ENCODE measurements around the gene GUCD1. TPM values are rescaled to one million over a fixed set of nuclear protein-coding genes. Genes with fewer than 3 reads are reported as not detected.

Gene GUCD1
- total and polyA plus RNA-seq, 2 of the 13 experiments (the other 11 are each of a cell fraction or from before 2014, with no cell fraction given): 128 to 245 TPM

DNA sequence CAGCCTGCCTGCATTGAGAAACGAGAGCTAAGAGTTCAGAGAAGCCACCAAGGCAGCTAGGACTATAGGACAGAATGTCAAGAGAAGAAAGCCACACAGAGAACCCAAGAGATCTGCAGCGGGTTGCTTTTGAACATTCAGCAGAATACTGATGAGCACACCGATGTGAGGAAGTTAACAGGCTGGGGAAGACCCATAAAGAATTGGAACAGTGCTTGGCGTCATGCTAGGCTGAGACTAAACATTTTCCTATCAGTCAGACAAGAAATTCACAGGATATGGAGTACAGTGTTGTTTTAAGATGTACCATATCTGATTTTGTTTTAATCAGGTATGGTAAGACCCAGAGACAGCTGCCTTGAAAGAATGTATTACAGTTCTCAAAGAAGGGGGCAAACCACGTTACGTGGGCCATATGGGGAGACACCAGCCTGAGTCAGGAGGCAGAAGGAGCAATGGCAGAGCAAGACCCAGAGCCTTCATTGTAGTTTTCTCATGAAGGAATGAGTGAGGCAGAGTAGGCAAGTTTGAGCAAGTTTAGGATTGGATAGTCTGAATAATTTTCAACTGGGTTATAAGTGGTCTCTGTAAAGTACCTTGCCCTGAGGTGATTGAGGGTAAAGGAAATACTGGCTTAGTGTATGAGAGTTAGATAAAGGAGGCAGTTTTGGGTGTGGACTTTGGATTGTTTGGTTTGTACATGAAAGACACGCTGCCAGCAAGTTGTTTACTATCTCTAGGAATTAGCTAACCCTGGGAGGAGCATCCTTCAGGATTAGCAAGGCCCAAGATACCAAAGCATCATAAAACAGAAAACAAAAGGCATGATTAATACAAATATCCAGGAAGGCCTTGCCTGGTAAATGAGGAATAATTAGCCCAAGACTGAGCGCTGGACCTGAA lies 23.7 kb upstream of the GUCD1 start (continued):
- no peak for TF ChIP-seq MXD1 (CRISPR knock-in tag; IDR thresholded peaks at IDR 0.05)
- TF ChIP-seq GATAD2A (CRISPR knock-in tag; IDR thresholded peaks at IDR 0.05): peak; percentile 97
- TF ChIP-seq, protein P1, sequence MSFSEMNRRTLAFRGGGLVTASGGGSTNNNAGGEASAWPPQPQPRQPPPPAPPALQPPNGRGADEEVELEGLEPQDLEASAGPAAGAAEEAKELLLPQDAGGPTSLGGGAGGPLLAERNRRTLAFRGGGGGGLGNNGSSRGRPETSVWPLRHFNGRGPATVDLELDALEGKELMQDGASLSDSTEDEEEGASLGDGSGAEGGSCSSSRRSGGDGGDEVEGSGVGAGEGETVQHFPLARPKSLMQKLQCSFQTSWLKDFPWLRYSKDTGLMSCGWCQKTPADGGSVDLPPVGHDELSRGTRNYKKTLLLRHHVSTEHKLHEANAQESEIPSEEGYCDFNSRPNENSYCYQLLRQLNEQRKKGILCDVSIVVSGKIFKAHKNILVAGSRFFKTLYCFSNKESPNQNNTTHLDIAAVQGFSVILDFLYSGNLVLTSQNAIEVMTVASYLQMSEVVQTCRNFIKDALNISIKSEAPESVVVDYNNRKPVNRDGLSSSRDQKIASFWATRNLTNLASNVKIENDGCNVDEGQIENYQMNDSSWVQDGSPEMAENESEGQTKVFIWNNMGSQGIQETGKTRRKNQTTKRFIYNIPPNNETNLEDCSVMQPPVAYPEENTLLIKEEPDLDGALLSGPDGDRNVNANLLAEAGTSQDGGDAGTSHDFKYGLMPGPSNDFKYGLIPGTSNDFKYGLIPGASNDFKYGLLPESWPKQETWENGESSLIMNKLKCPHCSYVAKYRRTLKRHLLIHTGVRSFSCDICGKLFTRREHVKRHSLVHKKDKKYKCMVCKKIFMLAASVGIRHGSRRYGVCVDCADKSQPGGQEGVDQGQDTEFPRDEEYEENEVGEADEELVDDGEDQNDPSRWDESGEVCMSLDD (CRISPR knock-in tag; IDR thresholded peaks at IDR 0.05; ENCODE audit: borderline replicate concordance): no peak
- TF ChIP-seq PAWR (CRISPR knock-in tag; IDR thresholded peaks at IDR 0.05; ENCODE audit: borderline replicate concordance): no peak
- peak; percentile 79; the same call in 1 of the 2 replicates for TF ChIP-seq TARDBP (CRISPR knock-in tag; IDR thresholded peaks at IDR 0.05)
- no peak for TF ChIP-seq ZNF782 (CRISPR knock-in tag; IDR thresholded peaks at IDR 0.05; ENCODE audit: borderline replicate concordance)
- TF ChIP-seq ZNF331 (CRISPR knock-in tag; IDR thresholded peaks at IDR 0.05): peak; percentile 85; the same call in 1 of the 2 replicates
- no peak for TF ChIP-seq SP1 (IDR thresholded peaks at IDR 0.05)
- 0 out of 2 replicates have a peak, but pooled peaks have one; percentile 14 for TF ChIP-seq SP1 (CRISPR knock-in tag; IDR thresholded peaks at IDR 0.05)
- TF ChIP-seq ETV5 (CRISPR knock-in tag; IDR thresholded peaks at IDR 0.05; ENCODE audit: borderline replicate concordance): peak; percentile 81; the same call in 1 of the 2 replicates
- peak; percentile 53; the same call in 1 of the 2 replicates for TF ChIP-seq CCDC6 (CRISPR knock-in tag; IDR thresholded peaks at IDR 0.05)
- TF ChIP-seq, protein P2, sequence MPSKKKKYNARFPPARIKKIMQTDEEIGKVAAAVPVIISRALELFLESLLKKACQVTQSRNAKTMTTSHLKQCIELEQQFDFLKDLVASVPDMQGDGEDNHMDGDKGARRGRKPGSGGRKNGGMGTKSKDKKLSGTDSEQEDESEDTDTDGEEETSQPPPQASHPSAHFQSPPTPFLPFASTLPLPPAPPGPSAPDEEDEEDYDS (CRISPR knock-in tag; IDR thresholded peaks at IDR 0.05): peak; percentile 79
- TF ChIP-seq MBNL3 (CRISPR knock-in tag; conservative IDR thresholded peaks at IDR 0.05): no peak
- TF ChIP-seq NONO (IDR thresholded peaks at IDR 0.05): no peak
- peak; percentile 62; the same call in 1 of the 2 replicates for TF ChIP-seq NONO (CRISPR knock-in tag; conservative IDR thresholded peaks at IDR 0.05)
- TF ChIP-seq, protein P3, sequence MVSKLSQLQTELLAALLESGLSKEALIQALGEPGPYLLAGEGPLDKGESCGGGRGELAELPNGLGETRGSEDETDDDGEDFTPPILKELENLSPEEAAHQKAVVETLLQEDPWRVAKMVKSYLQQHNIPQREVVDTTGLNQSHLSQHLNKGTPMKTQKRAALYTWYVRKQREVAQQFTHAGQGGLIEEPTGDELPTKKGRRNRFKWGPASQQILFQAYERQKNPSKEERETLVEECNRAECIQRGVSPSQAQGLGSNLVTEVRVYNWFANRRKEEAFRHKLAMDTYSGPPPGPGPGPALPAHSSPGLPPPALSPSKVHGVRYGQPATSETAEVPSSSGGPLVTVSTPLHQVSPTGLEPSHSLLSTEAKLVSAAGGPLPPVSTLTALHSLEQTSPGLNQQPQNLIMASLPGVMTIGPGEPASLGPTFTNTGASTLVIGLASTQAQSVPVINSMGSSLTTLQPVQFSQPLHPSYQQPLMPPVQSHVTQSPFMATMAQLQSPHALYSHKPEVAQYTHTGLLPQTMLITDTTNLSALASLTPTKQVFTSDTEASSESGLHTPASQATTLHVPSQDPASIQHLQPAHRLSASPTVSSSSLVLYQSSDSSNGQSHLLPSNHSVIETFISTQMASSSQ (IDR thresholded peaks at IDR 0.05; ENCODE audit: low read depth): peak; percentile 72
- TF ChIP-seq, protein P3 (CRISPR knock-in tag; IDR thresholded peaks at IDR 0.05; ENCODE audit: borderline replicate concordance): peak; percentile 85
- TF ChIP-seq ZNF83 (CRISPR knock-in tag; IDR thresholded peaks at IDR 0.05; ENCODE audit: borderline replicate concordance): no peak
